Measurements from ENCODE around the gene TEX51.

TEX51 gene

DNA sequence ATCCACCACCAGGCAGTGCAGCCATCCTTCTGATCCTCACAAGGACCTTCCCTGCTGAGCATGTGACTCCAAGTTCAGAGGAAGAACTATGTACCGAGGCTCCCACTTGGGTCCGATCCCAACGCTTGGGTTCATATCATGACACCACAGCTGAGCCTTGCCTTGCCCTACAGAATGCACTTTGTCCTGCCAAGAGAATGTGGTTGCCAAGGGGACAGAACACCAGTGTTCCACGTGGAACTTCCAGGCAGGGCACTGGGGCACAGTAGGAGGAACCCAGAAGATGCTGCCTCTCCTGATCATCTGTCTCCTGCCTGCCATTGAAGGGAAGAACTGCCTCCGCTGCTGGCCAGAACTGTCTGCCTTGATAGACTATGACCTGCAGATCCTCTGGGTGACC is at the start of gene TEX51:
TEX51 (plus strand) TSS at position 255 of the 400 bp plus-strand sequence; CDS start at position 284, 29 bp downstream.
- no peak for DNase-seq

DNA sequence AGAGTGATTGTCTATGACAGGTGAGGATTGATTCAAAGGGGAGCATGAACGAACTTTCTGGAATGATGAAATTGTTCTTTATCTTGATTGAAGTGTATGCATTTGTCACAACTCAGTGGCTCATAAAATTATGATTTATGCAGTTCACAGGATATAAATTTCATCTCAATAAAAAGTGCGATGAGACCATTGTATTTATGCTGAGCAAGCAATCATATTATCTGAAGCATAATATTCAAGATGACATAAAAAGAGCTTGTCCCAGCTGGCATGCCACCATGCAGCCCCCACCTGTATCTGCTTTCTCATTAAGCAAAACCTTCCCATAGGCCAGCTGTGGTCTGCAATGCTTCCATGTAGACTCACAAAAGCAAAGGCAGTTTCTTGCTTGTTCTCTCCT is 49.6 kb upstream of the TEX51 start:
- DNase-seq: no peak

DNA sequence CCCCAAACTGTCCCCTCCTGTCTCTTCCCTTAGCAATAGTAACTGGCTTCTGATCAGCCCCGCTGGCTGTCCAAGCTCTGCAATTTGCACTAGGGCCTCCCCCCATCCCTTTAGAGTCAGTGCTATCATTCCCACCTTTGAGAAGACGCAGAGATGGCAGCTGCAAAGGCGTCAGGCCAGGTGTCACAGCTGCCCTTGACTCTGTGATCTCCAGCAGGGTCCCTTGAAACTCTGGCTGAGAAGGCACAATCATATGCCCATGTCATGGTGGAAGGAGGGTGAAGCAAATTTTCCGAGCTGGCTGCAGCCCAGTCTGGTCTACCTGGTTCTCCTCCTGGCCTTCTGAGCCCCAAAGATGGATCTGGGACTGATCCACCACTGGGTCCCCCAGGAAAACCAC is 49.2 kb upstream of the TEX51 start:
- no peak for DNase-seq

DNA sequence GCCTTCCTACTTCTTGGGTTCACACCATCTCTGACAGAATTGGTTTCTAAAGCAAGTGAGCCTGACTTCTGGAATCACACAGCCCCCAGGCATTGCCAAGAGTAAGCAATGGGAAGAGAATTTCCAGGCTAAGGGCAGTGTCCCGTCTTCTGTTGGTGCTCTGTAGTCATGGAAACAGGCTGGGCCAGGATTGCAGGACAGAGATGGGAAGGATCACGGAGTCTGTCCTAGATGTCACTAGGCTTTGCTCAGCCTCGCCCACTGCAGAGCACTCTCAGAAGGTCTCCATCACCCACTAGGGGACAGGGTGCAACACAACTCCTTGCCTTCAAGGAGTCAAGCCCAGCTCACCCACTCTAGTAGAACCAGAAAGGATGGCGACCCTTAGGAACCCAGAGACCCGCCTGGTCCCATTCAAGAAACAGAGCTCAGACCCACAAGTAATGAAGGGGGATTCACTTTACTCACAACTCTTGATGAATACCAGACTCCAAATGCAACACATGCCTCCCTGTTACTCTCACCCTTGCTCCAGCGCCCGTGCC is 48.6 kb upstream of the TEX51 start:
- no peak for DNase-seq

DNA sequence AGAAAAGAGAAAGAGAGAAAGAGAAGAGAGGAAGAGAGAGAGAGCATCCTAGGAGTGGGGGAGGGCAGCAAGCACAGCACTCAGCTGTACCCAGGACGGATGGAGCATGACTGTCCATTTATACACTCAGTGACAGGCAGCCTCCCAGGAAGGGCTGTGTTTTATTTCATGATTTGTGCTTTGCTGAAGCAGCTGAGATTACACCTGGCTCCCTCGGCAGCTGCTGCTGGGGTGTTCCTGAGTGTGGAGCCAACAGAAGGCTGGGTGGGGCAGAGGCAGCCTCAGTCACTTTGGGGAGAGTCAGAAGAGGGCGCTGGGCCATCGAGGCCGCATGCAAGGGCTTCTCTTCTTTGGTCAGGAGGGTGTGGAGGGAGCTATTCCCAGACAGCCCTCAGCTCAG is 47.8 kb upstream of the TEX51 start:
- DNase-seq: no peak

DNA sequence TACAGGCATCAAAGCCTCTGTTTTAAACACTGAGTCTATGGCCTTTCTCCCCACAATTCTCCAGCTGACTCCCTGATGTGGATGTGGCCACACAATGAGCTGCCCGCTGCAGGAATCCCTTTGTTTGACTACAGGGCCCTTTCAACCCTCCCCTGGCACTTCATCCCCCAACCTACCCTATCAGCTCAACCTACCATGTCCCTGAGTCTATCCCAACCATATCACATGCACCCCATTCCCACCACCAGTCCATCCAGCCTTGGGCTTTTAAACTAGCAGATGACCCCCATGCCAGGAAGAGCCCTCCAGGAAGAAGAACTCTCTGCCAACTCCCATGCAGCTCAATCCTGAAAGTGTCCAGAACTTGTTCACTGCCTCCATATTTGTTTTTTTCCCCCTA is 46.9 kb upstream of the TEX51 start:
- DNase-seq: no peak

DNA sequence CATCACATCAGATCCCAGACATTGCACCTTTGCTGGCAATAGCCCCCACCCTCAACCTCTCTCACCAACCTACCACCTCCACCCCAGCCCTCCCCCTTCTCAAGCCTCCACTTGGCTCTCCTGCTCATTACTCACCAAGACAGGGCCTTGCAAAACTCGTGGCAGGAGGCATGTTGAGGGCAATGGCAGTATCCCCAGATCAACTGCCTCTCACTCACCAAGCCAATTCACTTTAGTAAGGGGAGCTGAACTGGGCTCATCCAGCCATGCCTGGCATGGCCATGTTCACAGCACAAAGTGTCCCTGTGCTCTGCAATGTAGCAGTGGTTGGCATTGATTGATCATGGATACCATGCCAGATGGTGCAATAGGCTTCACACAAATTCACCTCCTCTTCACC is 46.3 kb upstream of the TEX51 start:
- DNase-seq: no peak

DNA sequence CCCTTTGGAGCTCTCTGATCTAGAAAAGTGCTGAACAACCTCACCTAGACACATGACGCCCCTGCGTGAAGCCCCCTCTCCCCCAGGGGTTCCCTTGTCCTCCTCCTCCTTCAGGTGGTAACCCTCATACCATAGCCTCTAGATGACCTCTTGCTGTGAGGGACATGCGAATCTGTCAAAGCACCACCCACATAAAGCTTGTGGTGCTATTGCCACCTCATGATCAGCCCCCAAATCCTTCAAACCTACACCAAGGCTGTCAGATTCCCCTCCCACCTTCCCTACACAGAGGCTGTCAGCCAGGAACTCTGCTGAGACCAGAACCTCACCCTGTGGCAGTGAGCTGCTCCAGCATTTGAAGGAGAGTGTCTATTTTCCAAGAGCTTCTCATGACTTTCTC is 43.1 kb upstream of the TEX51 start:
- no peak for DNase-seq

DNA sequence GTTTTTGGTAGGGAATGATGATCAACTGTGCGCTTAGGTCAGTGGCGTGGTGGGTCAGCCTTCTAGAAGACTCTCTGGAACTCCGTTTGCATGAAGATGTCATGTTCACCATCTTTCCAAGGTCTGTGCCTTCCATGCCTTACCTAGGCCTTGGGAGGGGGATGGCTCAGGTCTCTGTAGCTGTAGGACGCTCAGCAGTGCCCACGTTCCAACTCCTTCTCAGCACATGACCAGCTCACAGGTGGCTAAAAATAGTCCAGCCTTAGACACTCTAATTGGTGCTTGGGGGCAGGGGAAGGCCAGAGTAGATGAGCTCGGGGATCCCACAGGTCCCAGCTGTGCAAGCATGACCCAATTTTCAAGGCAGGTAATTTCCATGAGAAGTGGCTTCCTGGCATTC is 42.3 kb upstream of the TEX51 start:
- DNase-seq: no peak

DNA sequence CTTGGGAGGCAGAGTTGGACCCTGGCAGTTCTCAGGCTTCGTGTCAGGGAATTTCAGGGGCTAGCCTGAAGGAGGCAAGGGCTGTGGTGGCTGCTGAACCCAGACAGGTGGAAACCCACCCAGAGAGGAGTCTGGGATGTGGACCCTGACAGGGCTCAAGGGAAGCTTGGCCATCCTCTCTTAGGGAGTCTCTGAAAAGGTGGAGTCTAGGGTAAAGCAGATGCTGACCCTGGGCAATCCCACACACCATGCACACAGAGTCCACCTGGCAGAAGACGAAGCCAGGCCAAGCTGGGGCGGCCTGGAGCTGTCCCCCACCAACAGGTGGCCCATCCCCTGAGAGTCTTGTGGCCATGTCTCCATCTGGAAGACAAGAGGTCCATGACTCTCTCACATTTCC is 41.2 kb upstream of the TEX51 start:
- no peak for DNase-seq

DNA sequence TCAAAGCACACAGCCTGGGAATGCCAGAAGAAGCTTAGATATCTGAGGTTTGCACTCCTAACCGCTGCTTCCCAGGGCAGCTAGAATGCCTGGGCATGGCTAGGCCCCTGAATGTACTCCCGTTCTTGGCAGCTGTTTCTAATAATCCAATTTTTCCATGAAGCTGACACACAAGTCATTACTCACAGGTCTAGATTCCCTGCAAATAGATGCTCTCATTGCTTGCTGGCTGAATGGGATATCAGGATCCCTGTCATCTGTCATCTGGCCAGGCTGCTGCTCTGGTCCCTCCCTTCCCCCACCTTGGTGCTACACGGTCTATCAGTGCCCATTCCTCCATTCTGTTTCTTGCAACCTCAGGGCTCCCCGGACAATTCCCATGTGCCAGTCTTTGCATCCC is 40.7 kb upstream of the TEX51 start:
- no peak for DNase-seq

DNA sequence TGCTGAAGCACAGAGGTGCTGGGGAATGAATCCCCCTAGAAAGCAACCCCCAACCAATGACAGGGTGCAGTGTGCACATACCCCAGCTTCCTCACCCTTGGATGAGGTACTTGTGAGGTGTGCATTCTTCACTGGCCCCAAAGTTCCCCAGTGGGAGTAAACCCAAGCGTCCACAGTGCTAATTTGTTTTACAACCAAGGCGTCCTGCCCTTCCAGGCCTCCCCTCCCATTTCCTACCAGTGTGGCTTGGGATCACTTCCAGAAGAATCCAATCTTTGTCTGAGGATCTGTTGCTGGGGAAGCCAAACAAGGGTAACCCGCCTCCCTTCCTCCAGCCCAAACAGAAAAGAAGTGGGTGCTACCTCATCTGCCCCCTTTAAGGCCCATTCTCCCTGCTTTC is 40.3 kb upstream of the TEX51 start:
- no peak for DNase-seq

DNA sequence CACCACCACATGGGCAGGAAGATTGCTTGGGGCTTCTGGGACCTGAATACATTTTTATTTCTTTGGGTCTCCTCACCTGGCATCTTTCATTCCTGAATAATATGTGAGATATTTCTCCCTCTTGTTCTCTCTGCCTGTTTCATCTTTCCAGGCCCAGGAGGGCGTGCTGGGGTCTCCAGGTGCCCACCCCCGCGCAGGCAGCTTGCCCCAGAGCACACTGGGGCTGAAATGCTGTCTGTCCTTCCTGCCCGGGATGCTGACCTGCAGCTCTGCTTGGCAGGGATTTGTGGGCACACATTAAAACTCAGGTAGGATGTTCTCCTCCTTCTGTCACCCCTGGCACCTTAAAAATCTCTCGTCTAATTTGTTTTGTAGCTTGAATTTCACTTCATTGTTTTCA is 39.7 kb upstream of the TEX51 start:
- DNase-seq: no peak

DNA sequence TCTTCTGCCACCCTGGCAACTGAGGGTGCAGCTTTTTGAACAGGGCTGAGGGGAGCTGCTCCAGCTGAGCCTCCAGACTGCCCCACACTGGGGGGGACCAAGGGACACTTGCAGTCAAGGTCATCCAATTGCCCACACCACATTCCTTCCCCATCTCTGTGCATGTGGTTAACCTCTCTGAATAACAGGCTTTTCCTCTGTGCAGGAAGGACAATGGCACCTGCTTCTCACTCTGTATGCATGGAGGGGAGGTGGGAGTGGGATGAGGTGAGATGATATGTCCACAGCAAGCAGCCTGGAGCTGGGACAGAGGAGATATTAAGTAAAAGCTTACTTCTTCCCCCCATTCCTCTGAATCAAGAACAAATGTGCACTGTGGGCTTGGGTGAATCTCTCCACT is 39.1 kb upstream of the TEX51 start:
- no peak for DNase-seq

DNA sequence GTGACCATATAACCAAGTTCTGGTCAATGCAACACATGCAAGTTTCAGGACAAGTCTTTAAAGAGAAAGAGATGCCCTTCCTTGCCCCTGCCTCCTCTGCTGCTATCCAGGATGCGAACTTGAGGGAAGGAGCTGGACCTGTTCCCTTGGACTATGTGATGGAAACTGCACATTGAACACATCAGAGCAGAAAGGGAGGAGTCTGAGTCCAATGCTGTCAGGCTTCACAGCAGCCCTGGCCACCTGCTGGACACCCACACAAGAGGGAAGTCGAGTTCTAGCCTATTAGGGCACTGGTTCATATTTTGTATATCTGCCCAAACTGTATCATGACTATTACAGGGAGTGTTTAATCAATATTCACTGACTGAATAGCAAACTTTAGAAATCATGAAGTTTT is 38.3 kb upstream of the TEX51 start:
- DNase-seq: no peak

DNA sequence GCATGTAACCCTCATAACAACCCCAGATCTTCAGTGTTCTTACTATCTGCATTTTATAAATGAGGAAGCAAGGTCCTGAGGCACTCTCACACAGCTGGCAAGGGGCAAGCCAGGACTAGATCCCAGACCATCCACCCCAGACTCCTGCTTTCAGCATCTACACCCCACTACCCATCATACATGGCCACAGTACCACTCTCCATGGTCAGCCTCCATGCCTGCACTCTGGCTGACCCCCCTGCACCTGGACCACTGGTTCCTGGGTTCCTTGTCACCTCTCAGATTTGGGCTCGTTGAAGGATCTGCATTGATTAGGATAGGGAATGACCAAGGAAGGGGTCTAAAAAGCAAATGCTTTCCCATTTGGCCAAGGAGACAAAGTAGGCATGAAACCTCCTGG is 36.0 kb upstream of the TEX51 start:
- no peak for DNase-seq

DNA sequence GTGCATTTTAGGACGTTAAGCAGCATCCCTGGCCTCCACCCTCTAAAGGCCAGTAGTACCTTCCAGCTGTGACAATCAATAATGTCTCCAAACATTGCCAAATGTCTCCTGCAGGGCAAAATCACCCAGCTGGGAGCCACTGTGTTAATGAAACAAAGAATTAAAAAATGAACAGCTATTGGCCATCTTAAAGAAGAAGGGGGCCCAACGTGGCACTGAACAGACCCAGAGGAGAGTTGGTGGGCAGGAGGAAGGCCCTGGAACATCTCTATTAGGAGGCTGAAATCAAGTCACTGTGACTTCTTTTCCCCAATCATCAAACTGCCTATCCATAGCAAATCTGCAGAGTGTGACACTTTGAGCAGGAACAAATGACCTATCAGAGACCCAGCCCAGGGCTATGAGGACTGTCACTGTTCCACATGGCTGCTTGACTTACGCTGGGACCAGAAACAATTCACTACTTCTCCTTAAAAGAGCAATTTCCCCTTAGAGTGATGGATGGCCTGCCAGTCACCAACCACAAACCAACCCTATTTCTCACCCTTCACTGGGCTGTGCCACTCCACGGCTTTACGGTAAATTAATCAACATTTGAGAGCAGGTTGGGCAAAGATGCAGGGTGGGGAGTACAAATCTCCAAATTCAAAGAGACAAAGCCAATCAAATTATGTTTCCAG is 35.2 kb upstream of the TEX51 start:
- no peak for DNase-seq

DNA sequence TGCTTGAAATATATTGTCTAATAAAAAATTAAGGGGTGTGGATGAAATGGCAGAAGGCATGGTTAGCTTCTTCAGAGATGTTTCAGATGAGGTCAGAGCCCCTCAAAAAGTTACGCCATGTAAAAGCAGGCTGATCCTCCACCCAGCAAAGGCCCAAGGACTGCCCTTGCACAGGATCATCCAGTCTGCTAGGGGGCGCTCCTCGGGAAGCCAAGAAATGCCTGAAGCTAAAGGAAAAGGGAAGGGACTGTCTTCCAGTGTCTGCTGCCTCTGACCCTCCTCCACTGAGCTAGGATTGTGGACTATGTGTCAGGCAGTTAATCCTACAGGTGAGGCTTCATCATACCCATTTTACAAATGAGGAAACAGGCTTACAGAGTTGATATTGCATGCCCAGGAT is 33.8 kb upstream of the TEX51 start:
- DNase-seq: no peak

DNA sequence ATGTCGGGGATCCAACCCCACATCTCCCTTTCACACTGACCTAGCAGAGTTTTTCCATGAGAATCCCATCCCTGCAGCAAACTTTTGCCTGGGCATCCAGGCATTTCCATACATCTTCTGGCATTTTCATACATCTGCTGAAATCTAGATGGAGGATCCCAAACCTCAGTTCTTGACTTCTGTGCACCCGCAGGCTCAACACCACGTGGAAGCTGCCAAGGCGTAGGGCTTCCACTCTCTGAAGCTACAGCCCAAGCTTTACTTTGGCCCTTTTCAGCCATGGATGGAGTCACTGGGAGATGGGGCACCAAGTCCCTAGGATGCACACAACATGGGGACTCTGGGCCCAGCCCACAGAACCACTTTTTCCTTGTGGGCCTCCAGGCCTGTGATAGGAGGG is 32.2 kb upstream of the TEX51 start:
- DNase-seq: no peak

DNA sequence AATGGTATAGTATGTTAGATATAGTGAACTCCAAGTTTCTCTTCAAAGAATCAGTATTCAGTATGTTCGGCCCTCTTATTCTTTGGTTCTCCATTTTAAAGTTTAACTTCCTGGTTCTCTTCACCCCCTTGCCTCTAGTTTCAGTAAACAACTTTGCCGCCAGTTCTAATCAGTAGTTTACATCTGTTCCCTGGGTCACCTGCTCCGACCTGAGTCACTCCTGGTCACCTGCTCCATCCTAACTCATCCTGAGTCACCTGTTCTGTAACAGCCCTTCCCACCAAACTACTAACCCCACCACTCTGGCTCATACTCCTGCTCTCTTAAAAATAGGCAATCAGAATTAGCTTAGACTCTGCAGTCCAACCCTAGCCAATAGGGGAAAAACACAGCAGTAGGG is 23.7 kb upstream of the TEX51 start:
- no peak for DNase-seq

DNA sequence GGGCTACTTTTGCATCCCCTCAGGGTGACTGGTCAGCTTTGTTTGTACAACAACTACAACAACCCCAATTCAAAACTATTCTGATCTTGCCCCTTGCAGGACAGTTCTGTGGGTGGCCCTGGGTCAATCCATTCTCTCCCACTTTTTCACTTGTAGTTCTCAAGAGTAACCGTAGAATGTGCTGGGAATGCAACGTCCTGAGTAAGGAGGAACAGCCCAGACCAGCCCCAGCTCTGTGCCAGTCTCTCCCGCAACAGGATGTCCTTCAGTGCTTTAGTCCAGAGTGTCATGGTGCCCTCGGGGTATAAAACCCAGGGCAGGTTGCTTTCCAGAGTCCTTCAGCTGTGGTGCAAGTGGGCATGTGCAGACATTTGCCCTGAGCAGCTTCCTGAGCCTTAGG is 22.1 kb upstream of the TEX51 start:
- no peak for DNase-seq

DNA sequence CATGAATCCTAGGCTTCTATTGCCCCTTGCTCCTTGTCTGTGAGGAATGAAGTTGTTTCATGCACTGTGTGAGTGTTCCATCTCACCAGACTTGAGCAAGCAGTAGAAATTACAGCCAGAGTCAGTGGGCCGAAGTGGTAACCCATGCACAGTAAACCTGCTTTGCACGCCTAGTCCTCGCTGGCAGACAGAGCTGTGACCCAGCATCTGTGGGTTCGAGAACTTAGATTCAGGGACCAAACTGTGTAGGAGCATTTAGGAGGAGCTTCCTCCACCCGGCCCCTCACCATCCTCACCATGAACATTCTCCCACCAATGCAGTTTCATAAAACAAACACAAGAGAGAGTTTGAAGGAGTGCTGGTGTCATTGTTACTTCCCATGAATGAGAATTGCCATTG is 21.6 kb upstream of the TEX51 start:
- no peak for DNase-seq

DNA sequence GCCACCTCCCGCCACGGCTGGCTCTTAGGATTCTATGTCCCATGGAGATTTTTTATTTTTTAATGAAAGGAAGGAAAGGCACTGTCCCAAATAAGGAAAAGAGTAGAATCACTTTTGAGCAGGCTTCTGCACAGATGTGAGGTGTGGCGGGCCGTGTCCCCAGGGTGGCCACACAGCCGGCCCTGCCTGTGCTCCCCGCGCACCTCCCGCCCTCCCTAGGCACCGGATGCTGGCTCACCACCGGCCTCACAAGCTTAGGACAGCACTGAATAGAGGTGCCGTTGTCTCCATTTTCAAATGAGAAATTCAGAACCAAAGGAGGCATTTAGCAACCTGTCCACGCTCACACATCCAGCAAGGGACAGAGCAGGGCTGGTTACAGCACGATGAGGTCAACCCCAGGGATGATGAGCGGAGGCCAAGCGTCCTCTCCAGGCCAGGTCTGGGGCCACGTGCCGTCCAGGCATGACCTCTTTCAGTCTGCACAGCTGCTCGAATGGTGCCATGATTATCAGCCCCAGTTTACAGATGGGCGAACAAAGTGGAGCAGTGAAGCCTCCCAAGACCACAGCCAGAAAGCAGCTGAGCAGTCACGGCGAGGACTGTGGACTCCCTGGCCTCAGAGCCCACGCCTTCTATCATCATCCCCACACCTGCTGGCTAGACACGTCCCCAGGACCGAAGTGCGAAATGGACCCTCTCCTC is 20.7 kb upstream of the TEX51 start:
- DNase-seq: no peak

DNA sequence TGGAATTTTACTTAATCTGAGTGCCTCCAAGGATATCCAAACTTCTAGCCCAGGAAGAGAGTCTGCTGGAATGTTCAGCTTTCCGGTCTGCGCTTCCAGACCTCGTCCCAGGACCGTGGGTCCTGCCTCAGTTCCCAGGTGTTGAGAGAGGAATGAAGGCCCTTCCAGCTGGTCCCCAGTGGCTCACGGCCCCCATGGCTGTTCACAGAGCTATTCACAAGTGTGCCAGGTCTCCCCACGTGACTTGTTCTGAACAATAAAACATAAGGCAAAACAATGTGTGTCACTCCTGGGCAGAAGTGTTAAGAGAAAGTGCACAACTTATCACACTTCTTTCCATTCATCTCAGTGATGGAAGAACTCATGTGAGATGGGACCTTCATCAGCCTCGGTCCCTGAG is 20.1 kb upstream of the TEX51 start:
- DNase-seq: no peak
